GM19467 (cell line): ENCODE data around the gene OR9Q1.

Experiments used
- ATAC-seq: cut with Tn5 transposase; IDR thresholded peaks from one replicate; pipeline ENCODE4 v1.9.1; 2021; ENCODE audit warnings: mild to moderate bottlenecking, moderate library complexity; ENCODE audit not compliant: unreplicated experiment

OR9Q1 gene

GRCh38 chr11:58227956-58228615 is 204.4 kb downstream of the OR9Q1 start:
- ATAC-seq, result no peak
